GM18505 (cell line): ENCODE measurements around the gene CEP57L1.
A peak's percentile ranks its signal among the peaks of the same experiment; 100 is the strongest.

ENCODE experiments used
- ATAC-seq: cut with Tn5 transposase; IDR thresholded peaks from one replicate; pipeline ENCODE4 v1.9.1; 2021; ENCODE audit not compliant: unreplicated experiment
- POLR2A ChIP-seq: IDR thresholded peaks from 4 replicates; pipeline ENCODE4 v1.6.1; 2011; ENCODE audit warnings: borderline replicate concordance; ENCODE audit not compliant: insufficient read depth, insufficient read length; ENCODE audit errors: extremely low read depth

The CEP57L1 gene

GRCh38 chr6:109095036-109095834 is at the start of gene CEP57L1:
CEP57L1 (plus strand) TSS chr6:109095507; CDS start chr6:109145222, 49,715 bp downstream.
- peak; percentile 70 for TF ChIP-seq POLR2A
- peak; percentile 78 for ATAC-seq

DNA sequence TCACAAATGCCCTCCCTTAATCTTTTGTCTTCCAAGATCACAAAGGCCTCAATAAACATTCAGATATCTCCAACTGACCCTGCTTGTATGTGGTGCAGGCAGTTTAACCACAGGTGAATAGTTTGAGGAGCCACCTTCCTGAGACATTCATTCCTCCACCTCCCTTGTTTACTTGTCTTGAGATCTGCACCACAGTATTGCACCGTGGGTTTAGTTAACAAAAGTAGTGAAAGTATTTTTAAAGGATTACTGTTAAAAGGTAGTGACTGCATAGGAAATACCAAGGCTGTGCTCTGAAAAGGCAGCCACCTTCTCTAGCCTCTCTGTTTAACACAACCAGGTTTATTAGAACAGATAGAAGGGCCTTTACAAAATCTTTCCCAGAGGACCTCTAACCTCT is 47.1 kb upstream of the CEP57L1 start:
- no peak for ATAC-seq
- TF ChIP-seq POLR2A = no peak

- TF ChIP-seq POLR2A = no peak
- ATAC-seq = no peak
These were observed 46.5 kb upstream of the CEP57L1 start for GRCh38 chr6:109048670-109049415.

DNA sequence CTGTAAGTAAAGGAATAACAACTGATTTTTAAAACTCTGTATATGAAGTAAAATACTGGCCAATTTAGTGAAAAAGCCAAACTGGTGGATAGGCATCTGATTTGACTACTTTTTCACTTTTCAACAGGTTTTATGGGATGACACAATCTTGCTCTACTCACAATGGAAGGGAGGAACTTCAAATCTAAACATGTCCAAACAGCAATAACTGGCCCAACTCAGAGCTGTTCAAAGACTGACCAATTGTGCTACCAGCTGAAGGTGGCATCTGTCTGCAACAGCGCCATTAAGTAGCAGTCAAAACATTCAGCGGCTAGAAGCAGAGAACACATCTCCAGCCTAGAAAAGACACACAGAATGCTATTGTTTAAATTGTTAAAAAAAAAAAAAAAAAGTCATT is 45.3 kb upstream of the CEP57L1 start:
- no peak for TF ChIP-seq POLR2A
- ATAC-seq = no peak

GRCh38 chr6:109050447-109051102 is 44.7 kb upstream of the CEP57L1 start:
- TF ChIP-seq POLR2A = no peak
- no peak for ATAC-seq

DNA sequence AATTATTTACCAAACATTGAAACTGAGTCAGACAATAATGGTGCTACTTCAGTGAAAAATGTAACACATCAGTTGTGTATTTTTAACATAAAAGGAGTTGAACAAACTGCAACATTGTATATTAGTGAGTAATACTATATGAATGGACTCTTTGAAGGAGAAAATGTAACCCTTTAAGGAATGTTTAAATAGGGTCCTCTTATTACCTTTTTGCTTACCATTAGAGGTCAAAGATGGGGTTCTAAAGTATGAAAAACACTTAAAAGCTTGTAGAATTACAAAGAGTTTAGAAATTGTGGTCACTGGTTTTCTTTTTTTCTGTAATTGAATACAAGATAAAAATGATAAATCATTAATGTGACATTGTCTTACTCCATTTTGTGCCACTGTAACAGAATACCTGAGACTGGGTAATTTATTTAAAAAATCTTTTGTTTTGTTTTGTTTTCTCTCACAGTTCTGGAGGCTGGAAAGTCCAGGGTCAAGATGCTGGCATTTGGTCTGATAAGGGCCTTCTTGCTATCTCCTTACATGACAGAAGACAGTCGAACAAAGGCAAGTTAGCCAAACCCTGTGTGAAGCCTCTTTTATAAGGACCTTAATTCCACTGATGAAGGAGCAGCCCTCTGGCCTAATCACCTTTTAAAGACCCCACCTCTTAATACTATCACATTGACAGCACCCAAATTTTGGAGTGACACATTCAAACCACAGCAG is 43.8 kb upstream of the CEP57L1 start:
- TF ChIP-seq POLR2A = no peak
- no peak for ATAC-seq

- no peak for ATAC-seq
- TF ChIP-seq POLR2A = no peak
These were observed 43.2 kb upstream of the CEP57L1 start for GRCh38 chr6:109052018-109052651.

- ATAC-seq = no peak
These were observed 42.5 kb upstream of the CEP57L1 start for GRCh38 chr6:109052852-109053251.

GRCh38 chr6:109053336-109053735 is 42.0 kb upstream of the CEP57L1 start:
- no peak for ATAC-seq
- no peak for TF ChIP-seq POLR2A

More at GRCh38 chr6:109052852-109053251, 42.5 kb upstream of the CEP57L1 start:
- no peak for TF ChIP-seq POLR2A

GRCh38 chr6:109055771-109056235 is 39.5 kb upstream of the CEP57L1 start:
- no peak for ATAC-seq
- no peak for TF ChIP-seq POLR2A

DNA sequence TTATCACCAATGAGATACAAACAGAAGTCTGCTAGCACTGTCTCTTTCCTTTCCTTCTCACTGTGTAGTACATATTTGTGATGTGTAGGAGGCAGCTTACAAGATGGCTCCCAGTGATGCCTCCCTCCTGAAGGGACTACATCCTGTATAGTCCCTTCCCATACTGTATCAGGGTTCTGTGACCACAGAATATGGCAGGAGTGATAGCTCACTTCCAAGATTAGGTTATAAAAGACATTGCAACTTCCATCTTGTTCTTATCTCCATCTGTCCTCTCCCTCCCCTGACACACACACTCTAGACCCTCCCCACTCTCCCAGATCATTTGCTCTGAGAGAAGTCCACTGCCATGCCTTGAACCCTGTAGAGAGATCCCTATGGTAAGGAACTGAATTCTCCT is 38.6 kb upstream of the CEP57L1 start:
- no peak for TF ChIP-seq POLR2A
- no peak for ATAC-seq

GRCh38 chr6:109058620-109059019 is 36.7 kb upstream of the CEP57L1 start:
- TF ChIP-seq POLR2A = no peak

DNA sequence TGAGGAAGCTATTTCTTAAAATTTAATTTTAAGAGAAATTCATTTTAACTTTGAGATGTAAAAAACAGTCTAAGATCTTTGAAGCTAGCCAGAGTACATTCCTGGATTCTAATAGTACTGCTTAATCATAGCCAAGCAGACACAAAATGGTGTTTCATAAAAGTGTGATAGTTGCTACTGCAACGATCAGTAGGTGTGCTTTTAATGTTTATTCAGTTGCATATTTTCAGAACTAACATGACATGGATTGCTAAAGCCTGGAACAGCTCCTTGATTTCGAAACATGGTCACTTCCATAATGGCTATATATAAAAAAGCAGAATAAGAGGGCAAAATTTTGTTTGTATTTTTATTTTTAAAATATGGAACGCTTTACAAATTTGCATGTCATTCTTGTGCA is 36.2 kb upstream of the CEP57L1 start:
- no peak for ATAC-seq
- no peak for TF ChIP-seq POLR2A

More at GRCh38 chr6:109058620-109059019, 36.7 kb upstream of the CEP57L1 start:
- ATAC-seq = no peak

- no peak for TF ChIP-seq POLR2A
- no peak for ATAC-seq
These were observed 35.7 kb upstream of the CEP57L1 start for GRCh38 chr6:109059571-109060021.
